NB4 (cell line): ENCODE data around the gene IKBKE.

Source experiments
- MAX ChIP-seq: IDR thresholded peaks from 2 replicates; pipeline ENCODE4 v1.6.1; 2011; ENCODE audit warnings: low read depth, low read length
- POLR2A ChIP-seq: IDR thresholded peaks from 2 replicates; pipeline ENCODE4 v1.6.1; 2011; ENCODE audit warnings: mild to moderate bottlenecking; ENCODE audit not compliant: insufficient read length; ENCODE audit errors: extremely low read depth
- TF ChIP-seq, protein P1 (sequence below): IDR thresholded peaks from one replicate; pipeline ENCODE4 v1.5.1; 2012; ENCODE audit warnings: low read depth, low read length

DNA sequence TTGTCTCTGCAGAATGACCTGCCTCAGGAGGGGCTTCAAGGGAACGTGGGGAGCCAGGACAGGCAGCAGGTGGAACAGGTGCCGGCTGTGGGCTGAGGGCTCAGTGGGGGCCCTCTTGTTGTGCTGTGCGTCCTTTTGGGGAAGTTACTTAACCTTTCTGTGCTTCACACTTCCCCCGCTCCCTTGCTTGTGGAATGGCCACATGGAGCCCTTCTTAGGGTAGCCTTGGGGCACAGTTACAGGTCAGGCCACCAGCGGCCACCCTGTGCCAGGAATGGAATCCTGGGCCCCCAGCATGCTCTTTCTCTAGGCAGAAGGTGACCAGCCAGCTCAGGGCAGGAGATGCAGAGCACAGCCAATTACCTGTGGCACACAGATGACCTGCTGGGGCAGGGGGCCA, 2.6 kb downstream of the IKBKE start:
- TF ChIP-seq MAX: no peak
- TF ChIP-seq, protein P1, sequence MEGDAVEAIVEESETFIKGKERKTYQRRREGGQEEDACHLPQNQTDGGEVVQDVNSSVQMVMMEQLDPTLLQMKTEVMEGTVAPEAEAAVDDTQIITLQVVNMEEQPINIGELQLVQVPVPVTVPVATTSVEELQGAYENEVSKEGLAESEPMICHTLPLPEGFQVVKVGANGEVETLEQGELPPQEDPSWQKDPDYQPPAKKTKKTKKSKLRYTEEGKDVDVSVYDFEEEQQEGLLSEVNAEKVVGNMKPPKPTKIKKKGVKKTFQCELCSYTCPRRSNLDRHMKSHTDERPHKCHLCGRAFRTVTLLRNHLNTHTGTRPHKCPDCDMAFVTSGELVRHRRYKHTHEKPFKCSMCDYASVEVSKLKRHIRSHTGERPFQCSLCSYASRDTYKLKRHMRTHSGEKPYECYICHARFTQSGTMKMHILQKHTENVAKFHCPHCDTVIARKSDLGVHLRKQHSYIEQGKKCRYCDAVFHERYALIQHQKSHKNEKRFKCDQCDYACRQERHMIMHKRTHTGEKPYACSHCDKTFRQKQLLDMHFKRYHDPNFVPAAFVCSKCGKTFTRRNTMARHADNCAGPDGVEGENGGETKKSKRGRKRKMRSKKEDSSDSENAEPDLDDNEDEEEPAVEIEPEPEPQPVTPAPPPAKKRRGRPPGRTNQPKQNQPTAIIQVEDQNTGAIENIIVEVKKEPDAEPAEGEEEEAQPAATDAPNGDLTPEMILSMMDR: no peak
- TF ChIP-seq POLR2A: no peak
